Adrenal gland (tissue), 5 donors: Measurements from ENCODE around the gene UVRAG.

Experiments
- CTCF ChIP-seq, 6 experiments: fragments of 450-650 bp in 4 of 6; fragments of 200-600 bp in 2 of 6; sonication (generic) in 1 of 6; IDR thresholded peaks; 1 replicate in 5 of 6; 2 replicates in 1 of 6; pipeline versions ENCODE4 v1.5.1 to v1.8.0; 2016 to 2021; ENCODE audit warnings: antibody characterized with exemption in 6 of 6, mild to moderate bottlenecking in 2 of 6, moderate library complexity in 1 of 6
- POLR2A ChIP-seq, 2 donors: fragments of 450-650 bp; IDR thresholded peaks; one replicate each; pipeline ENCODE4 v1.6.1; 2017; ENCODE audit warnings: antibody characterized with exemption in 2 of 2, mild to moderate bottlenecking in 2 of 2, moderate library complexity in 1 of 2
- donor health status: DM: no; HTN: no; CAD: no.

- TF ChIP-seq CTCF (IDR thresholded peaks at IDR 0.05) (no peak), POLR2A (IDR thresholded peaks at IDR 0.05) (no peak)
Observed at GRCh38 chr11:75811485-75811884, 3.5 kb upstream of the UVRAG start.
